ENCODE data around the gene RHOG.
A peak's percentile ranks its signal among the peaks of the same experiment; 100 is the strongest.
"Not testable (repeated sequence)": the region's sequence is repeated elsewhere in the genome, so short reads cannot be mapped to it uniquely, and the experiment has no call there.

RHOG gene

GRCh38 chr11:3820971-3821370 is 19.8 kb downstream of the RHOG start:
- no peak overlapping the region for H3K27ac Mint-ChIP-seq
- no peaks in the 10 kb centered on the region for H3K27me3 Mint-ChIP-seq
- no peak overlapping the region for H3K4me3 Mint-ChIP-seq
- H3K36me3 Mint-ChIP-seq (ENCODE audit: low read depth) = peaks cover 44% of the 10 kb centered on the region
- peaks cover 24% of the 10 kb centered on the region for H3K4me1 Mint-ChIP-seq (ENCODE audit: low read depth)
- no peaks in the 10 kb centered on the region for H3K9me3 Mint-ChIP-seq
- no peak for DNase-seq

GRCh38 chr11:3817181-3817800 is 23.5 kb downstream of the RHOG start:
- DNase-seq = no peak
- Mint-ChIP-seq H3K27me3 (no peaks in the 10 kb centered on the region), H3K4me3 (no peak overlapping the region), H3K36me3 (ENCODE audit: low read depth) (peaks cover 24% of the 10 kb centered on the region), H3K27ac (no peak overlapping the region), H3K9me3 (no peaks in the 10 kb centered on the region), H3K4me1 (ENCODE audit: low read depth) (no peaks in the 10 kb centered on the region)

GRCh38 chr11:3816673-3817072 is 24.1 kb downstream of the RHOG start:
- no peaks in the 10 kb centered on the region for H3K9me3 Mint-ChIP-seq
- H3K4me1 Mint-ChIP-seq (ENCODE audit: low read depth) = no peaks in the 10 kb centered on the region
- no peak for DNase-seq
- H3K27ac Mint-ChIP-seq = no peak overlapping the region
- peaks cover 26% of the 10 kb centered on the region for H3K36me3 Mint-ChIP-seq (ENCODE audit: low read depth)
- no peaks in the 10 kb centered on the region for H3K27me3 Mint-ChIP-seq
- H3K4me3 Mint-ChIP-seq = no peak overlapping the region

- Mint-ChIP-seq H3K36me3 (ENCODE audit: low read depth) (peaks cover 35% of the 10 kb centered on the region), H3K27ac (peak overlapping the region; percentile 33), H3K4me1 (ENCODE audit: low read depth) (no peaks in the 10 kb centered on the region), H3K4me3 (no peak overlapping the region), H3K9me3 (no peaks in the 10 kb centered on the region), H3K27me3 (no peaks in the 10 kb centered on the region)
- no peak for DNase-seq
Measured at GRCh38 chr11:3815845-3816244, 24.9 kb downstream of the RHOG start.

DNA sequence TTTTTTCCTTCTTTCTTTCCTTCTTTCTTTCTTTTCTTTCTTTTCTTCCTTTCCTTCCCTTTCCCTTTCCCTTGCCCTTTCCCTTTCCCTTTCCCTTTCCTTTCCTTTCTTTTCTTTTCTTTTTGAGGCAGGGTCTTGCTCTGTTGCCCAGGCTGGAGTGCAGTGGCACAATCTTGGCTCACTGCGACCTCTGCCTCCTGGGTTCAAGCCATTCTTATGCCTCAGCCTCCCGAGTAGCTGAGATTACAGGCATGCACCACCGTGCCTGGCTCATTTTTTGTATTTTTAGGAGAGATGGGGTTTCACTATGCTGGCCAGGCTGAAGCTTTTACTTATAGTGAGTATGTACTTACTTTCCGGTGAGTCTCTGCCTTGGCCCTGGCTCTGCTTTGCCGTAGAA is 25.9 kb downstream of the RHOG start:
- DNase-seq; H3K27ac Mint-ChIP-seq; H3K9me3 Mint-ChIP-seq; H3K27me3 Mint-ChIP-seq; H3K4me3 Mint-ChIP-seq; H3K4me1 Mint-ChIP-seq (ENCODE audit: low read depth): not testable (repeated sequence)
- peaks cover 28% of the 10 kb centered on the region for H3K36me3 Mint-ChIP-seq (ENCODE audit: low read depth)

DNA sequence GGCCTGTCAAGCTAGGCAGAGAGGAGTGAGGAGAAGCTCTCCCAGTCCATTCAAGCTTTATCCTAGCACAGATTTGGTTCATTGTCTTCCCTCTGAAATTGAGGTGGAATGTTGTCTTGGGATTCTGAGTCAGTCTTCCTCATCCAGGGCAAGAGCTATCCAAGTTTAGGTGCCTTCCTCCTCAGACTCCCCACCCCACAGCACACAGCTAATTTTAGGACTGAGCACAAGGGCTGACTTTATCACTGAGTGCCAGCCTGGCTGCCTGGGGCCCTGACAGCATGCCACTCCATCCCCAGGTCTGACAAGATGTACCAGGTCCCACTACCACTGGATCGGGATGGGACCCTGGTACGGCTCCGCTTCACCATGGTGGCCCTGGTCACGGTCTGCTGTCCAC is 29.8 kb downstream of the RHOG start:
- Mint-ChIP-seq H3K36me3 (ENCODE audit: low read depth) (peaks cover 29% of the 10 kb centered on the region), H3K27ac (no peak overlapping the region), H3K27me3 (no peaks in the 10 kb centered on the region), H3K4me3 (no peak overlapping the region), H3K4me1 (ENCODE audit: low read depth) (peaks cover 14% of the 10 kb centered on the region), H3K9me3 (no peaks in the 10 kb centered on the region)
- DNase-seq = no peak

- H3K36me3 Mint-ChIP-seq (ENCODE audit: low read depth) = peaks cover 29% of the 10 kb centered on the region
- peaks cover 14% of the 10 kb centered on the region for H3K4me1 Mint-ChIP-seq (ENCODE audit: low read depth)
- no peak overlapping the region for H3K27ac Mint-ChIP-seq
- no peak for DNase-seq
- H3K4me3 Mint-ChIP-seq = no peak overlapping the region
- no peaks in the 10 kb centered on the region for H3K9me3 Mint-ChIP-seq
- no peaks in the 10 kb centered on the region for H3K27me3 Mint-ChIP-seq
Measured at GRCh38 chr11:3810446-3810845, 30.3 kb downstream of the RHOG start.

DNA sequence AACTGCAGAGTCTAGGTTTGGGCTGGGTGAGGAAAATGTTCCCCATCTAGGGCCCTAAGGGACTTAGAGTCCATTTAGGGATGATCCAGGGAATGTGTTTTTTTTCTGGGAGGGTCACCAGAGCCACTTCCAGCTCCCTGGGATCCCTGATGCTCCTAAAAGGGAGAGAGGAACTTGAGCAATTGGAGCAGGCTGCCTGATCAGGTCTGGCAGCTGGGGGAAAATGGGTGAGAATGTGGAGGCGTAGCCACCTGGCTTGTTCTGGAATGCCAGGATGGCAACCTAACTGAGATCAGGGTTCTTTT is 31.2 kb downstream of the RHOG start:
- no peak overlapping the region for H3K4me3 Mint-ChIP-seq
- peaks cover 26% of the 10 kb centered on the region for H3K36me3 Mint-ChIP-seq (ENCODE audit: low read depth)
- no peaks in the 10 kb centered on the region for H3K9me3 Mint-ChIP-seq
- no peaks in the 10 kb centered on the region for H3K27me3 Mint-ChIP-seq
- H3K27ac Mint-ChIP-seq = no peak overlapping the region
- H3K4me1 Mint-ChIP-seq (ENCODE audit: low read depth) = peaks cover 14% of the 10 kb centered on the region
- DNase-seq = no peak

DNA sequence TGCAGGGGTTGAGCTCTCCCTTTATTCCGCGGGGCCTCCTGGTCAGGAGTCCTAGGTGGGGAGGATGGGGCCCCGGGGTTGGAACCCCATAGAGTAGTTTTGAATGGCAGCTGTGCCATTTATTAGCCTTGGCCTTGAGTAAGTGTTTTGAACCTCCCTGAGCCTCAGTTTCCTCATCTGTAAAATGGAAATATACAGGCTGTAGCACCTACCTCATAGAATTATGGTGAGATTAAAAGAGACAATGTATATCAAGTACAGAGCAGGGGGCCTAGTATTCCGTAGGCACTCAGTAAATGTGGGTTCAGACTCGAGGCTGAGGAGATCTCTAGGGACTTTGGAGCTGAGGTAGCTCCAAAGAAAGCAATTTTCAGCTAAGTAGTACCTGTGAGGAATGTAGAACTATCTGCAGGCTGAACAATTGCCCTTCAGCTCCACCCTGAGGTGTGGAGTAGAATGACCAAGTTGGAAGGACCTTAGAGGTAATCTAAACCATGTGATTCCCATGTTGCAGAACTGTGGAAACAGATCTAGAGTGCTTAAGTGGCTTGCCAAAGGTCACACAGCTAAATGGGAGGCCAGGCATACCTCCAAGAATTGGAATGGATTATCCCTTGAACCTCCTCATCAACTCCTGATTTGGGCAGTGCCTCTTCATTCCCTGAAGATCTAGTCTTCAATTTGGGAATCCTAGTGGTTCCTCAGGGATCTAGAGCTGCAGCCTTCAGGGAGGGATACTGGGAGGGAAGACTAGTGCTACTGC is 31.7 kb downstream of the RHOG start:
- H3K27me3 Mint-ChIP-seq = no peaks in the 10 kb centered on the region
- peak overlapping the region; percentile 90 for H3K4me3 Mint-ChIP-seq
- H3K36me3 Mint-ChIP-seq (ENCODE audit: low read depth) = peaks cover 26% of the 10 kb centered on the region
- H3K4me1 Mint-ChIP-seq (ENCODE audit: low read depth) = peaks cover 18% of the 10 kb centered on the region
- H3K27ac Mint-ChIP-seq = peak overlapping the region; percentile 87
- H3K9me3 Mint-ChIP-seq = no peaks in the 10 kb centered on the region
- DNase-seq = no peak

GRCh38 chr11:3807909-3808860 is 32.6 kb downstream of the RHOG start, which contains the start of gene PGAP2:
TSS of gene PGAP2 (plus strand) at chr11:3808560. CDS start at chr11:3811260, 2,700 bp downstream.
- no peaks in the 10 kb centered on the region for H3K9me3 Mint-ChIP-seq
- peak; percentile 77 for DNase-seq
- peak within 1 kb of the TSS; percentile 90 for H3K4me3 Mint-ChIP-seq
- peak within 1 kb of the TSS; percentile 95 for H3K27ac Mint-ChIP-seq
- peaks cover 20% of the 10 kb centered on the region for H3K4me1 Mint-ChIP-seq (ENCODE audit: low read depth)
- H3K36me3 Mint-ChIP-seq (ENCODE audit: low read depth) = peaks cover 26% of the 10 kb centered on the region
- no peaks in the 10 kb centered on the region for H3K27me3 Mint-ChIP-seq

GRCh38 chr11:3803726-3804495 is 36.8 kb downstream of the RHOG start:
- Mint-ChIP-seq H3K27ac (no peak overlapping the region), H3K4me1 (ENCODE audit: low read depth) (peaks cover 24% of the 10 kb centered on the region), H3K9me3 (no peaks in the 10 kb centered on the region), H3K36me3 (ENCODE audit: low read depth) (peaks cover 8% of the 10 kb centered on the region), H3K27me3 (no peaks in the 10 kb centered on the region), H3K4me3 (no peak overlapping the region)
- no peak for DNase-seq

GRCh38 chr11:3802011-3802790 is 38.6 kb downstream of the RHOG start:
- H3K36me3 Mint-ChIP-seq (ENCODE audit: low read depth) = peaks cover 4% of the 10 kb centered on the region
- H3K27me3 Mint-ChIP-seq = no peaks in the 10 kb centered on the region
- no peak for DNase-seq
- no peak overlapping the region for H3K4me3 Mint-ChIP-seq
- no peaks in the 10 kb centered on the region for H3K9me3 Mint-ChIP-seq
- H3K4me1 Mint-ChIP-seq (ENCODE audit: low read depth) = peaks cover 23% of the 10 kb centered on the region
- H3K27ac Mint-ChIP-seq = peak overlapping the region; percentile 42

DNA sequence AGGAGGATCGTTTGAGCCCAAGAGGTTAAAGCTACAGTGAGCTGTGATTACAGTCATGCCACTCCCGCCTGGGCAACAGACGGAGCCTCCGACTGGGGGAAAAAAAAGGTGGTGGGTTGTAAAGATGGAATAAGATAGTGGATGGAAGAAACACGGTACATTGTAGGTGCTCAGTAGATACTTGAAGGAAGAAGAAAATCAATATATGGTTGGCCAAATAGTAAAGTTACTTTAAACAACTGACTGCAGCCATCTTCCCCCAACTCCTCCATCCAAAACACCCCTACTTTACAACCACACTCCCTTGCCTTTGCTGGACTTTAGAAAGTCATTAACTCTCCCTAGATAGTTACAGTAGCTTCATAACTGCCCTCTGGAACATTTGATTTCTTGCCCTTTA is 40.9 kb downstream of the RHOG start:
- Mint-ChIP-seq H3K27me3 (no peaks in the 10 kb centered on the region), H3K4me3 (no peak overlapping the region), H3K36me3 (ENCODE audit: low read depth) (peaks cover 26% of the 10 kb centered on the region), H3K27ac (no peak overlapping the region), H3K9me3 (no peaks in the 10 kb centered on the region), H3K4me1 (ENCODE audit: low read depth) (peaks cover 36% of the 10 kb centered on the region)
- no peak for DNase-seq

All from activated T-cell treated with anti-CD3 and anti-CD28 coated beads, Interleukin-2, amount 50 U/mL, for 24 hours (primary cell).